Keratinocyte (primary cell): ENCODE measurements around the gene N4BP2.

Source experiments
- CTCF ChIP-seq, 3 experiments: IDR thresholded peaks in 1 of 3; conservative IDR thresholded peaks in 1 of 3; optimal IDR thresholded peaks in 1 of 3; 2 replicates in 2 of 3; 3 replicates in 1 of 3; pipeline versions ENCODE3 to v1.5.1; 2011; ENCODE audit warnings: low read length in 3 of 3, mild to moderate bottlenecking in 3 of 3, moderate library complexity in 2 of 3, control low read depth in 1 of 3, inconsistent platforms in 1 of 3; ENCODE audit not compliant: insufficient read depth in 2 of 3; ENCODE audit errors: extremely low read depth in 1 of 3
- EZH2 ChIP-seq: IDR thresholded peaks from one replicate; pipeline ENCODE4 v1.6.1; 2012; ENCODE audit warnings: inconsistent platforms, mild to moderate bottlenecking, low read length, moderate library complexity

- TF ChIP-seq EZH2 (no peak), CTCF (optimal IDR thresholded peaks at IDR 0.05 in 1 of 3, IDR thresholded peaks at IDR 0.05 in 1 of 3, conservative IDR thresholded peaks at IDR 0.05 in 1 of 3; ENCODE audit: extremely low read depth in 1 of 3, insufficient read depth in 2 of 3, low read length in 3 of 3) (no peak)
Measured at GRCh38 chr4:40134206-40134917, 77.7 kb downstream of the N4BP2 start.
